Thoracic aorta (tissue), 2 donors: ENCODE measurements around the gene UBAC2. TPM values are rescaled to one million over a fixed set of nuclear protein-coding genes. Genes with fewer than 3 reads are reported as not detected.

Source experiments
- ATAC-seq: fragments of 150-250 bp; one replicate; pipeline ENCODE4 v1.8.0; 2017; ENCODE audit warnings: low read depth; ENCODE audit not compliant: insufficient number of reproducible peaks, low FRiP score
- DNase-seq: peaks from one replicate; pipeline ENCODE4 v3.0.0-alpha.2; 2020; ENCODE audit warnings: low spot score
- H3K27ac ChIP-seq, 2 donors: fragments of 200-600 bp; sonication (generic); 1 replicate in 1 of 2; 2 replicates in 1 of 2; pipeline ENCODE4 v1.5.1; 2016; ENCODE audit warnings: mild to moderate bottlenecking in 2 of 2, moderate library complexity in 2 of 2
- H3K27me3 ChIP-seq: fragments of 200-600 bp; sonication (generic); replicated peaks from 2 replicates; pipeline ENCODE4 v1.6.0; 2016; ENCODE audit warnings: mild to moderate bottlenecking; ENCODE audit not compliant: insufficient read depth
- H3K36me3 ChIP-seq: fragments of 200-600 bp; sonication (generic); one replicate; pipeline ENCODE4 v1.5.1; 2016
- H3K4me1 ChIP-seq, 2 donors: fragments of 200-600 bp; sonication (generic); 1 replicate in 1 of 2; 2 replicates in 1 of 2; pipeline versions ENCODE4 v1.5.1 to v1.6.0; 2016; ENCODE audit warnings: low read depth in 2 of 2, mild to moderate bottlenecking in 1 of 2; ENCODE audit not compliant: control insufficient read depth in 1 of 2
- H3K4me3 ChIP-seq: fragments of 200-600 bp; sonication (generic); 2 replicates; pipeline ENCODE4 v1.5.1; 2016; ENCODE audit warnings: mild to moderate bottlenecking
- H3K9me3 ChIP-seq: fragments of 200-600 bp; sonication (generic); 2 replicates; pipeline ENCODE4 v1.5.1; 2016
- total RNA-seq, 2 donors: library from RNA; depleted of rRNA; stranded (reverse); fragments of >200 nt; gene quantifications; one replicate each; pipeline versions ENCODE4 v1.1.0 to v1.2.3, GENCODE V29; 2016
- TF ChIP-seq, protein P1 (sequence below): fragments of 200-600 bp; sonication (generic); IDR thresholded peaks from one replicate; pipeline ENCODE4 v1.5.1; 2019; ENCODE audit warnings: antibody characterized with exemption

Gene UBAC2
- total RNA-seq, 2 donors from 2014 or later: 41.3 to 49.7 TPM

GRCh38 chr13:99417201-99418102, 216.8 kb downstream of the UBAC2 start:
- TF ChIP-seq, protein P1, sequence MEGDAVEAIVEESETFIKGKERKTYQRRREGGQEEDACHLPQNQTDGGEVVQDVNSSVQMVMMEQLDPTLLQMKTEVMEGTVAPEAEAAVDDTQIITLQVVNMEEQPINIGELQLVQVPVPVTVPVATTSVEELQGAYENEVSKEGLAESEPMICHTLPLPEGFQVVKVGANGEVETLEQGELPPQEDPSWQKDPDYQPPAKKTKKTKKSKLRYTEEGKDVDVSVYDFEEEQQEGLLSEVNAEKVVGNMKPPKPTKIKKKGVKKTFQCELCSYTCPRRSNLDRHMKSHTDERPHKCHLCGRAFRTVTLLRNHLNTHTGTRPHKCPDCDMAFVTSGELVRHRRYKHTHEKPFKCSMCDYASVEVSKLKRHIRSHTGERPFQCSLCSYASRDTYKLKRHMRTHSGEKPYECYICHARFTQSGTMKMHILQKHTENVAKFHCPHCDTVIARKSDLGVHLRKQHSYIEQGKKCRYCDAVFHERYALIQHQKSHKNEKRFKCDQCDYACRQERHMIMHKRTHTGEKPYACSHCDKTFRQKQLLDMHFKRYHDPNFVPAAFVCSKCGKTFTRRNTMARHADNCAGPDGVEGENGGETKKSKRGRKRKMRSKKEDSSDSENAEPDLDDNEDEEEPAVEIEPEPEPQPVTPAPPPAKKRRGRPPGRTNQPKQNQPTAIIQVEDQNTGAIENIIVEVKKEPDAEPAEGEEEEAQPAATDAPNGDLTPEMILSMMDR: no peak
- no peaks in the 10 kb centered on the region for H3K9me3 ChIP-seq
- H3K4me1 ChIP-seq: no peaks in the 10 kb centered on the region
- DNase-seq (no peak), ATAC-seq (no peak)
- H3K27ac ChIP-seq: no peak overlapping the region
- no peaks in the 10 kb centered on the region for H3K36me3 ChIP-seq
- no peaks in the 10 kb centered on the region for H3K27me3 ChIP-seq
- H3K4me3 ChIP-seq: no peak overlapping the region

DNA sequence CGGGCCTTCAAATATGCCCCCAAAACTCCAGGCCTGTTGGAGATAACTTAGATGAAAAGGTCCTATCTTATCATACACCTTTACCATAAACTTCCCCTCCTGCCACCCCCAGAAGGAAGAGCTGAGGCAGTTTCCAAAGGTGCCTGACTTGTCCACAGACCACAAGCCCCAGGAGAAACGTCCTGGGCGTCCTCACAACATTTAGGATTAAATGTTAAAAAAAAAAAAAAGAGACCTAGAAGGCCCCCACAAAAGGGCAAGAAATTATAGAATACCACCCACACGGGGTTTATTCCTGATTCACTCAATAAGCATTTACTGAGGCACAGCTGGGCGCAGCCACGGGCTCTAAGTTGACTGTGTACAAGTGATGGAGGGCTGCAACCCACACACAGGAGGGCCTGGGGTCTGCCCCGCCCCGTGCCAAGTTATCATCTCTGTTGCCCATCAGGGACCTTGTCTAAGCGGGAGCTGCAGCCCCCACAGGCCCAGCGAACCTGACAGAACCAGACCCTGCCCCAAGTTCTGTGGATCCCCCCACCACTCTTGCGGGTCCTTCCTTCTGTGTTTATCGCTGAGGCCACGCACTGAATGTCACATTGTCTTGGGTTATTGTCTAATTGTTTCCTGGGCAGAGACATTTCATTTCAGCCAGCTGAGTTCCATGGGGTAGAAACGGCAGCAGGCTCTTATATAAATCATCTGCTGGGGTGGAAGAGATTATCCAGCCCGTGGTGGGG, 217.6 kb downstream of the UBAC2 start:
- no peaks in the 10 kb centered on the region for H3K4me1 ChIP-seq
- no peak overlapping the region for H3K4me3 ChIP-seq
- DNase-seq (no peak), ATAC-seq (no peak)
- H3K27me3 ChIP-seq: no peaks in the 10 kb centered on the region
- H3K9me3 ChIP-seq: no peaks in the 10 kb centered on the region
- H3K36me3 ChIP-seq: no peaks in the 10 kb centered on the region
- H3K27ac ChIP-seq: no peak overlapping the region
- TF ChIP-seq, protein P1: no peak

GRCh38 chr13:99418843-99419140, 218.1 kb downstream of the UBAC2 start:
- no peaks in the 10 kb centered on the region for H3K9me3 ChIP-seq
- TF ChIP-seq, protein P1: no peak
- DNase-seq: no peak
- H3K36me3 ChIP-seq: no peaks in the 10 kb centered on the region
- no peak for ATAC-seq
- H3K27ac ChIP-seq: no peak overlapping the region
- H3K4me3 ChIP-seq: no peak overlapping the region
- no peaks in the 10 kb centered on the region for H3K27me3 ChIP-seq
- no peaks in the 10 kb centered on the region for H3K4me1 ChIP-seq

DNA sequence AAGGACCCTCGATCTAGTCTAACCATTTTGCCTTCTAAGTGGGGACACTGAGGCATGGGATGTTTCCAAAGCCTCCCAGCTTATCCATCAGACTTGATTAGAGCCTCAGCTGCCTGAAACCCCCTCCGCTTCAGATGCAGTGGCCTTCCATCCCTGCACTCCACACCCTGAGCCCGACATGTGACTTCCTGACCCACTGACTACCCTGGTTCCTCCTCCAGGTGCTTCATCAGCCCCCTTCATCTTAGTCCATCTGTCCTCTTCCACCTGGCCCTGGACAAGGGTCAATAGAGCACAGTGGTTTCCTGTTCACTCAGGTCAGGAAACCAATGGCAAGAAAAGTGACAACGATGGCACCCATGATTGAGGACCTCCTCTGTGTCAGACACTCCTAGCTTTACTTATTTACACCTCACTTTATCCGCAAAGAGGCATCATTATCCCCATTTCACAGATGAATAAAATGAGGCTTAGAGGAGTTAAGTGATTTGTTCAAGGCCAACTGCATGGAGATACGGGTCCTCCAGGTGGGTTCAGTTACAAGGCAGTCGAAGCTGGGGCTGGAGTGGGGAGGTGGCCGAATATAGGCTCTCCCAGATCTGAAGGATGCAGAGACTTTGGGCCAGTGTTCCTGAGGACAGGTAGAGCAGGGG, 219.1 kb downstream of the UBAC2 start:
- no peak overlapping the region for H3K27ac ChIP-seq
- no peaks in the 10 kb centered on the region for H3K27me3 ChIP-seq
- ATAC-seq (no peak), DNase-seq (no peak)
- no peaks in the 10 kb centered on the region for H3K4me1 ChIP-seq
- H3K36me3 ChIP-seq: no peaks in the 10 kb centered on the region
- TF ChIP-seq, protein P1: no peak
- no peak overlapping the region for H3K4me3 ChIP-seq
- no peaks in the 10 kb centered on the region for H3K9me3 ChIP-seq

- Histone ChIP-seq H3K36me3 (no peaks in the 10 kb centered on the region), H3K27me3 (no peaks in the 10 kb centered on the region), H3K9me3 (no peaks in the 10 kb centered on the region), H3K27ac (no peak overlapping the region), H3K4me3 (no peak overlapping the region), H3K4me1 (no peaks in the 10 kb centered on the region)
- DNase-seq: no peak
- TF ChIP-seq, protein P1: no peak
- ATAC-seq: no peak
These were observed 220.6 kb downstream of the UBAC2 start for GRCh38 chr13:99421271-99421670.
